ENCODE results near the gene DEPDC7.
"Not testable (repeated sequence)": the region's sequence is repeated elsewhere in the genome, so short reads cannot be mapped to it uniquely, and the experiment has no call there.

Gene DEPDC7

DNA sequence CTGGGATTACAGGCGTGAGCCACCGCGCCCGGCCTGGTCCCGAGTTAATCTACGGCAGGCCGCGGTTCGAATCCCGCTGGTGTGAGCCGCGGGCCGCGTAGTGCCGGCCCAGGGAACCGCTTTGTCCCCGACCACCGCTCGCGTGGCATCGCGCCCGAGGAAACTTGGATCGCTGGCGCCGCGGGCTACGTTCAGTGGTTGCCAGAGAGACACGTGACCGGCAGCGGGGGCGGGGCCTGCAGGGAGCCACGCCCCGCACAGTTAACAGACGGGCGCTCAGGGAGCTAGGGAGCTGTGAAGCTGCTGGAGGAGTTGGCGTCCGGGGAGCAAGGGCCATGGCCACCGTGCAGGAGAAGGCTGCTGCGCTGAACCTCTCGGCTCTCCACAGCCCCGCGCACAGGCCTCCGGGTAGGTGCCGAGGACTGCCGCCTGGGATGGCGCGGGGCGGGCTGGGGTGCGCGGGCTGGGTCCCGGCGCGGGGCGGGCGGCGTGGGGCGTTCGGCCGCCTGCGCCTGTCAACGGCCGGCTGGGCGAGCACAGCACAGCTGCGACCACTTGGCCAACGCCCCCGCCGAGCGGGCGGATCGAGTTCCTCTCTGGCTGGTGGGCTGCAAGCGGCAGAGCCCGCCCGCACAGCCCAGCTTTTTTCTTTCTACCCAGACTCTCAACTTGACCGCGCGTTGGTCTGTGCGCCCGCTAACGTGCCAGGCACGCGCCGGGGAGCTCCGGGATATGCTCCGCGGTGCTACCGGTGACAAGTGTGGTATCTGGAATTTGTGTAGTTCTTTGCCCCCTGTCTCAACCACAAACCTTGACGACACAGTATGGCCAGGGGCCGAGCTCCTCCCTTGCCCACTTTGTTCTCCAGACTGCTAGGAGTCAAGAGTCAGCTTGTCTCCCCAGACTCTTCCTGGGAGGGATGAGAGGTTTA is at the start of gene DEPDC7:
Gene DEPDC7 (plus strand): TSS at position 258 of the 931 bp plus-strand sequence. CDS start 78 bp downstream, at position 336.
- DNase-seq: peak; percentile 75
- H3K36me3 ChIP-seq: no peaks in the 10 kb centered on the region
- H3K27me3 ChIP-seq (ENCODE audit: insufficient read depth, low read depth, severe bottlenecking): no peaks in the 10 kb centered on the region
- TF ChIP-seq, protein P1, sequence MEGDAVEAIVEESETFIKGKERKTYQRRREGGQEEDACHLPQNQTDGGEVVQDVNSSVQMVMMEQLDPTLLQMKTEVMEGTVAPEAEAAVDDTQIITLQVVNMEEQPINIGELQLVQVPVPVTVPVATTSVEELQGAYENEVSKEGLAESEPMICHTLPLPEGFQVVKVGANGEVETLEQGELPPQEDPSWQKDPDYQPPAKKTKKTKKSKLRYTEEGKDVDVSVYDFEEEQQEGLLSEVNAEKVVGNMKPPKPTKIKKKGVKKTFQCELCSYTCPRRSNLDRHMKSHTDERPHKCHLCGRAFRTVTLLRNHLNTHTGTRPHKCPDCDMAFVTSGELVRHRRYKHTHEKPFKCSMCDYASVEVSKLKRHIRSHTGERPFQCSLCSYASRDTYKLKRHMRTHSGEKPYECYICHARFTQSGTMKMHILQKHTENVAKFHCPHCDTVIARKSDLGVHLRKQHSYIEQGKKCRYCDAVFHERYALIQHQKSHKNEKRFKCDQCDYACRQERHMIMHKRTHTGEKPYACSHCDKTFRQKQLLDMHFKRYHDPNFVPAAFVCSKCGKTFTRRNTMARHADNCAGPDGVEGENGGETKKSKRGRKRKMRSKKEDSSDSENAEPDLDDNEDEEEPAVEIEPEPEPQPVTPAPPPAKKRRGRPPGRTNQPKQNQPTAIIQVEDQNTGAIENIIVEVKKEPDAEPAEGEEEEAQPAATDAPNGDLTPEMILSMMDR (IDR thresholded peaks at IDR 0.05; ENCODE audit: low read depth, low read length): no peak
- H3K9me3 ChIP-seq (ENCODE audit: severe bottlenecking): peaks cover 3% of the 10 kb centered on the region
- peak within 1 kb of the TSS; percentile 65 for H3K4me3 ChIP-seq (ENCODE audit: low read depth, low read length)
- H3K27ac ChIP-seq: no peak within 1 kb of the TSS

DNA sequence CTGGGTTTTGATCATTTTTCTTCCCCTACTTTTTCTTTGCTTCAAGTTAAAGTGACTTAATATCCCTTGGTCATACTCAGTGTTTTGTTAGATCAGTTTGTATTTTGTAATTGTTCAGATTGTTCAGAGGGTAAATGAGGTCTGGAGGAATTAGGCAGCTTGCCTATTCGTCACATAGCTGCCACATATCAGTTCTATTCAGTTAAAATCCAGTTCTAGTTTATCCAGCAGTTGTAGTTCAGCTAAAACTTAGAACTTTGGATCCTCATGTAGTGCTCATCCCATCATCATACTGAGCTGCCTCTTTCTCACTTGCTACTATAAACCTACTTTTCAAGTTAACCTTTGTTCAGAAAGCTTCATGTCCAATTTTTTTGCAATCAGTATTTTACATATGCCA is 47.1 kb upstream of the DEPDC7 start:
- H3K36me3 ChIP-seq: peaks cover 64% of the 10 kb centered on the region
- H3K9me3 ChIP-seq (ENCODE audit: severe bottlenecking): no peaks in the 10 kb centered on the region
- TF ChIP-seq, protein P1 (IDR thresholded peaks at IDR 0.05; ENCODE audit: low read depth, low read length): no peak
- H3K4me3 ChIP-seq (ENCODE audit: low read depth, low read length): no peak overlapping the region
- no peak overlapping the region for H3K27ac ChIP-seq
- no peaks in the 10 kb centered on the region for H3K27me3 ChIP-seq (ENCODE audit: insufficient read depth, low read depth, severe bottlenecking)
- DNase-seq: no peak

DNA sequence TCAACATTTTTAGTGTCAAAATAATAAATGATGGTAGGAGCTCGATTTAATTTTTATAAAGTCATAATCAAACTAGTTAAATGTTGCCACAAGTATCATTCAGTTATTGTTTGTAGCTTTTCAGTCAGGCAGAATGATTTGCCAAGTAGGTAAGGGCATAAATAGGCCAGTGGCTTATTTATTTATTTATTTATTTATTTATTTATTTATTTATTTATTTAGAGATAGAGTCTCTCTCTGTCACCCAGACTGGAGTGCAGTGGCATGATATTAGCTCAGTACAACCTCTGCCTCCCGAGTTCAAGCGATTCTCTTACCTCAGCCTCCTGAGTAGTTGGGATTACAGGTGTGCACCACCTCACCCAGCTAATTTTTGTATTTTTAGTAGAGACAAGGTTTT is 43.4 kb upstream of the DEPDC7 start:
- H3K36me3 ChIP-seq: peaks cover 53% of the 10 kb centered on the region
- not testable (repeated sequence) for DNase-seq; H3K27me3 ChIP-seq (ENCODE audit: insufficient read depth, low read depth, severe bottlenecking); H3K9me3 ChIP-seq (ENCODE audit: severe bottlenecking); H3K27ac ChIP-seq; H3K4me3 ChIP-seq (ENCODE audit: low read depth, low read length)

DNA sequence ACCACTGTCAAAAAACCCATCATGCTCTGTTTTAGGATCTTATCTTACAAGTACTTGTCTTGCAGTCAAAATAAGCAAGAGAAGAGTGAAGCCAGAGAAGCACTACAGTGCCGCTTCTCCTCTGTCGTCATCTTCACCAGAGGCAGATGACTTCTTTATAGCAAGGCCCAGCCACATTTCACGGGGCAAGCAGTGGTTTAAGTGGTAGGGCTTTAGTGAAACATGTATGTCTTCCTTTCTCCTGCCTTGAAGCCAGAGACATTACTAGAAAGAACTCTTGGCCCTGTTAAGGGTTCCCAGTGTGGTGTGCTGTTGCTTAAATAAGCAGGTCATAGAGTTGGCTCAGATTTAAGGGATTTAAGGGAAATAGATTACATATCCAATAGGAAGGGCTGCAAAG is 42.9 kb upstream of the DEPDC7 start:
- TF ChIP-seq, protein P1 (IDR thresholded peaks at IDR 0.05; ENCODE audit: low read depth, low read length): no peak
- Histone ChIP-seq H3K27ac (no peak overlapping the region), H3K36me3 (peaks cover 53% of the 10 kb centered on the region), H3K9me3 (ENCODE audit: severe bottlenecking) (no peaks in the 10 kb centered on the region), H3K27me3 (ENCODE audit: insufficient read depth, low read depth, severe bottlenecking) (no peaks in the 10 kb centered on the region), H3K4me3 (ENCODE audit: low read depth, low read length) (no peak overlapping the region)
- no peak for DNase-seq

DNA sequence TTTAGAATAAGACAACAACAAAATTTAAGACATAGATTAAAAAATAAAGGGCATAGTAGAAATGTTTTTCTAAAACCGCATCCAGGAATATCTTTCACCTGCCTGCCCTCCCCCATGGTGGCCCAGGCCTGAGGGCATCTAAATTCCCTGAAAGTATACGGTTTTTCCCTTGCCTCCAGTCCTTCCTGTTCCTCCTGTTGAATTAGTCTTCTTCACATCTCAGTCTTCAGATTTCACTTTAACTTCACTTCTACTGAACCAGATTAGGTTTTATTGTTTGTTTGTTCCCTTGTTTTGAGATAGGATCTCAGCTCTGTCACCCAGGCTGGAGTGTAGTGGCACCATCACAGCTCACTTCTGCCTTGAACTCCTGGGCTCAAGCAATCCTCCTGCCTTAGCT is 33.1 kb upstream of the DEPDC7 start:
- TF ChIP-seq, protein P1 (IDR thresholded peaks at IDR 0.05; ENCODE audit: low read depth, low read length): no peak
- H3K36me3 ChIP-seq: peaks cover 12% of the 10 kb centered on the region
- H3K9me3 ChIP-seq (ENCODE audit: severe bottlenecking): no peaks in the 10 kb centered on the region
- H3K4me3 ChIP-seq (ENCODE audit: low read depth, low read length): no peak overlapping the region
- H3K27ac ChIP-seq: no peak overlapping the region
- no peaks in the 10 kb centered on the region for H3K27me3 ChIP-seq (ENCODE audit: insufficient read depth, low read depth, severe bottlenecking)
- no peak for DNase-seq

DNA sequence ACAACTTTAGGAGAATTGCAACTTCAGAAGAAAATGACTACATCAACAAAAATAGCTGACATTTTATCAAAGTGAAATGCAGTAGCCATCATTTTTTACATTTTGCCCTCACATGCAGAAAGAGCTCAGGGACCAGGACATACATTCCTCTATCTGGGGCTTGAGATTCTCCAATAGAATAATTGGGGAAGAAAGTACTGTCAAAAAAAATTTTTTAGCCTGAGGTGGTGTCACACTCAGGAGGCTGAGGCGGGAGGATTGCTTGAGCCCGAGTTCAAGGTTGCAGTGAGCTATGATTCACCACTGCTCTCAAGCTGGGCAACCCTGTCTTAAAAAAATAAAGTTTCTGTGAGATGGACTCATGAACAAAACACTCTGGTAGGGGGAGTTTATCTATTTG is 32.2 kb upstream of the DEPDC7 start:
- no peak for DNase-seq
- H3K4me3 ChIP-seq (ENCODE audit: low read depth, low read length): no peak overlapping the region
- no peaks in the 10 kb centered on the region for H3K27me3 ChIP-seq (ENCODE audit: insufficient read depth, low read depth, severe bottlenecking)
- peaks cover 3% of the 10 kb centered on the region; the same call in 1 of the 2 replicates for H3K36me3 ChIP-seq
- H3K27ac ChIP-seq: no peak overlapping the region
- TF ChIP-seq, protein P1 (IDR thresholded peaks at IDR 0.05; ENCODE audit: low read depth, low read length): no peak
- no peaks in the 10 kb centered on the region for H3K9me3 ChIP-seq (ENCODE audit: severe bottlenecking)

Data from WERI-Rb-1 (cell line).